CD4-positive, CD25-positive, alpha-beta regulatory T cell (primary cell): ENCODE results near the gene SOCS7. TPM values are rescaled to one million over a fixed set of nuclear protein-coding genes. Genes with fewer than 3 reads are reported as not detected.
A peak's percentile ranks its signal among the peaks of the same experiment; 100 is the strongest.

Experiments
- ATAC-seq, 2 donors: fragments of 150-1000 bp; cut with Tn5 transposase; one replicate each; pipeline ENCODE4 v1.10.0; 2021; ENCODE audit warnings: low read depth in 2 of 2, moderate number of reproducible peaks in 2 of 2, moderate library complexity in 1 of 2
- DNase-seq, 3 donors: peaks; one replicate each; pipeline versions ENCODE4 v3.0.0 to v3.0.0-alpha.2; 2012 to 2022; ENCODE audit warnings: mixed read lengths in 1 of 3
- H3K27ac ChIP-seq: one replicate; pipeline ENCODE4 v1.7.0; 2013; ENCODE audit warnings: mild to moderate bottlenecking, low read length; ENCODE audit not compliant: insufficient read depth, poor library complexity, severe bottlenecking
- H3K27me3 ChIP-seq: one replicate; pipeline ENCODE4 v1.7.0; 2013; ENCODE audit warnings: low read length; ENCODE audit not compliant: control insufficient read depth, insufficient read depth
- H3K36me3 ChIP-seq: one replicate; pipeline ENCODE4 v1.7.0; 2013; ENCODE audit warnings: mild to moderate bottlenecking, low read length, moderate library complexity; ENCODE audit not compliant: control insufficient read depth, insufficient read depth
- H3K4me1 ChIP-seq: 2 replicates; pipeline ENCODE4 v1.7.0; 2013; ENCODE audit warnings: mild to moderate bottlenecking, low read length; ENCODE audit not compliant: insufficient read depth, control insufficient read depth, poor library complexity, severe bottlenecking
- H3K4me3 ChIP-seq: one replicate; pipeline ENCODE4 v1.7.0; 2013; ENCODE audit warnings: low read depth, mild to moderate bottlenecking, low read length, moderate library complexity
- H3K9me3 ChIP-seq, 2 experiments: 1 replicate in 1 of 2; 2 replicates in 1 of 2; pipeline ENCODE4 v1.7.0; 2013; ENCODE audit warnings: low read length in 2 of 2, mild to moderate bottlenecking in 1 of 2, moderate library complexity in 1 of 2; ENCODE audit not compliant: control insufficient read depth in 2 of 2
- H3K27ac Mint-ChIP-seq, 3 donors: one replicate each; pipeline ENCODE4 v1.8.0; 2020 to 2022; ENCODE audit warnings: mild to moderate bottlenecking in 3 of 3, mixed read lengths in 3 of 3, moderate library complexity in 2 of 3
- H3K27me3 Mint-ChIP-seq: one replicate; pipeline ENCODE4 v1.8.0; 2022; ENCODE audit warnings: mild to moderate bottlenecking, mixed read lengths
- H3K36me3 Mint-ChIP-seq: one replicate; pipeline ENCODE4 v1.8.0; 2020; ENCODE audit warnings: mixed read lengths
- H3K4me1 Mint-ChIP-seq, 4 donors: one replicate each; pipeline ENCODE4 v1.8.0; 2020 to 2022; ENCODE audit warnings: mixed read lengths in 4 of 4, mild to moderate bottlenecking in 1 of 4
- H3K4me3 Mint-ChIP-seq, 4 donors: one replicate each; pipeline ENCODE4 v1.8.0; 2020 to 2022; ENCODE audit warnings: mild to moderate bottlenecking in 4 of 4, mixed read lengths in 4 of 4, moderate library complexity in 3 of 4
- H3K9me3 Mint-ChIP-seq, 7 donors: one replicate each; pipeline ENCODE4 v1.8.0; 2020 to 2022; ENCODE audit warnings: mixed read lengths in 7 of 7, mild to moderate bottlenecking in 3 of 7, moderate library complexity in 2 of 7
- polyA plus RNA-seq, 4 donors: library from polyadenylated mRNA; unstranded; fragments of 300-500 nt; fragmentation: Illumina TruSeq; gene quantifications; one replicate each; pipeline ENCODE4 v1.2.3, GENCODE V29; 2021
- total RNA-seq: library from RNA; stranded (reverse); gene quantifications from one replicate; pipeline ENCODE4 v1.2.3, GENCODE V29; 2022

SOCS7 gene
- total and polyA plus RNA-seq, 5 donors from 2014 or later = 0.32 to 14.4 (median 0.41) TPM

- no peak for ATAC-seq
- Mint-ChIP-seq H3K27me3 (peaks cover 51% of the 10 kb centered on the region), H3K4me3 (no peak overlapping the region), H3K4me1 (peaks cover 0 to 11% (median 7%) of the 10 kb centered on the region in 4 donors), H3K9me3 (peaks cover 0 to 4% (median 0%) of the 10 kb centered on the region in 7 donors), H3K27ac (no peak overlapping the region), H3K36me3 (no peaks in the 10 kb centered on the region)
- no peak overlapping the region for H3K27ac ChIP-seq
- no peak for DNase-seq
- no peaks in the 10 kb centered on the region for H3K4me1 ChIP-seq
- no peaks in the 10 kb centered on the region for H3K9me3 ChIP-seq
- no peak overlapping the region for H3K4me3 ChIP-seq
- H3K27me3 ChIP-seq = no peaks in the 10 kb centered on the region
- no peaks in the 10 kb centered on the region for H3K36me3 ChIP-seq
Measured at GRCh38 chr17:38451840-38452529, 100.3 kb downstream of the SOCS7 start.

- Mint-ChIP-seq H3K27ac (no peak overlapping the region), H3K36me3 (no peaks in the 10 kb centered on the region), H3K4me3 (peak overlapping the region in 2 of 4 donors; percentile 21 to 49), H3K27me3 (peaks cover 51% of the 10 kb centered on the region), H3K4me1 (peaks cover 0 to 11% (median 7%) of the 10 kb centered on the region in 4 donors), H3K9me3 (peaks cover 0 to 4% (median 0%) of the 10 kb centered on the region in 7 donors)
- ATAC-seq (no peak), DNase-seq (no peak)
- Histone ChIP-seq H3K4me1 (no peaks in the 10 kb centered on the region), H3K9me3 (no peaks in the 10 kb centered on the region), H3K4me3 (no peak overlapping the region), H3K27me3 (no peaks in the 10 kb centered on the region), H3K36me3 (no peaks in the 10 kb centered on the region), H3K27ac (no peak overlapping the region)
Measured at GRCh38 chr17:38452719-38453118, 101.1 kb downstream of the SOCS7 start.

- Histone ChIP-seq H3K9me3 (no peaks in the 10 kb centered on the region), H3K36me3 (no peaks in the 10 kb centered on the region), H3K4me3 (no peak overlapping the region), H3K4me1 (no peaks in the 10 kb centered on the region), H3K27ac (no peak overlapping the region), H3K27me3 (no peaks in the 10 kb centered on the region)
- peaks cover 0 to 4% (median 0%) of the 10 kb centered on the region in 7 donors for H3K9me3 Mint-ChIP-seq
- no peak for ATAC-seq
- no peak for DNase-seq
- peaks cover 0 to 11% (median 7%) of the 10 kb centered on the region in 4 donors for H3K4me1 Mint-ChIP-seq
- no peak overlapping the region for H3K27ac Mint-ChIP-seq
- H3K4me3 Mint-ChIP-seq = no peak overlapping the region
- H3K36me3 Mint-ChIP-seq = no peaks in the 10 kb centered on the region
- peaks cover 51% of the 10 kb centered on the region for H3K27me3 Mint-ChIP-seq
Measured at GRCh38 chr17:38453951-38454421, 102.3 kb downstream of the SOCS7 start.

- Mint-ChIP-seq H3K27ac (no peak overlapping the region), H3K27me3 (peaks cover 48% of the 10 kb centered on the region), H3K36me3 (no peaks in the 10 kb centered on the region), H3K4me1 (peaks cover 0 to 11% (median 7%) of the 10 kb centered on the region in 4 donors), H3K9me3 (peaks cover 0 to 4% (median 0%) of the 10 kb centered on the region in 7 donors), H3K4me3 (peak overlapping the region in 1 of 4 donors; percentile 50)
- ATAC-seq (no peak), DNase-seq (no peak)
- Histone ChIP-seq H3K4me3 (no peak overlapping the region), H3K4me1 (no peaks in the 10 kb centered on the region), H3K9me3 (no peaks in the 10 kb centered on the region), H3K36me3 (no peaks in the 10 kb centered on the region), H3K27me3 (no peaks in the 10 kb centered on the region), H3K27ac (no peak overlapping the region)
Measured at GRCh38 chr17:38454532-38454931, 102.9 kb downstream of the SOCS7 start.

Other genes with a start within 250 kb of the SOCS7 start
- gene TBC1D3E, start 223.9 kb upstream of the SOCS7 start, total RNA-seq = not detected
- not detected for gene TBC1D3E, start 223.9 kb upstream of the SOCS7 start, polyA plus RNA-seq
- not detected for gene TBC1D3, start 159.3 kb upstream of the SOCS7 start, total RNA-seq
- not detected for gene TBC1D3, start 159.3 kb upstream of the SOCS7 start, polyA plus RNA-seq
- 12.8 TPM for gene MRPL45, start 54.7 kb upstream of the SOCS7 start, total RNA-seq
- 10 to 100 TPM; 27.1 to 35.0 (median 30.5) TPM for gene MRPL45, start 54.7 kb upstream of the SOCS7 start, polyA plus RNA-seq
- 0.07 TPM for gene GPR179, start 7.9 kb upstream of the SOCS7 start, total RNA-seq
- gene GPR179, start 7.9 kb upstream of the SOCS7 start, polyA plus RNA-seq = not detected
- 2.3 TPM for gene ARHGAP23, start 76.6 kb downstream of the SOCS7 start, total RNA-seq
- gene ARHGAP23, start 76.6 kb downstream of the SOCS7 start, polyA plus RNA-seq = under 1 TPM in 2 of 4 donors, not detected in 2; 0.22 to 0.30 TPM